Measurements from ENCODE around the gene LRRFIP1.

LRRFIP1 gene

DNA sequence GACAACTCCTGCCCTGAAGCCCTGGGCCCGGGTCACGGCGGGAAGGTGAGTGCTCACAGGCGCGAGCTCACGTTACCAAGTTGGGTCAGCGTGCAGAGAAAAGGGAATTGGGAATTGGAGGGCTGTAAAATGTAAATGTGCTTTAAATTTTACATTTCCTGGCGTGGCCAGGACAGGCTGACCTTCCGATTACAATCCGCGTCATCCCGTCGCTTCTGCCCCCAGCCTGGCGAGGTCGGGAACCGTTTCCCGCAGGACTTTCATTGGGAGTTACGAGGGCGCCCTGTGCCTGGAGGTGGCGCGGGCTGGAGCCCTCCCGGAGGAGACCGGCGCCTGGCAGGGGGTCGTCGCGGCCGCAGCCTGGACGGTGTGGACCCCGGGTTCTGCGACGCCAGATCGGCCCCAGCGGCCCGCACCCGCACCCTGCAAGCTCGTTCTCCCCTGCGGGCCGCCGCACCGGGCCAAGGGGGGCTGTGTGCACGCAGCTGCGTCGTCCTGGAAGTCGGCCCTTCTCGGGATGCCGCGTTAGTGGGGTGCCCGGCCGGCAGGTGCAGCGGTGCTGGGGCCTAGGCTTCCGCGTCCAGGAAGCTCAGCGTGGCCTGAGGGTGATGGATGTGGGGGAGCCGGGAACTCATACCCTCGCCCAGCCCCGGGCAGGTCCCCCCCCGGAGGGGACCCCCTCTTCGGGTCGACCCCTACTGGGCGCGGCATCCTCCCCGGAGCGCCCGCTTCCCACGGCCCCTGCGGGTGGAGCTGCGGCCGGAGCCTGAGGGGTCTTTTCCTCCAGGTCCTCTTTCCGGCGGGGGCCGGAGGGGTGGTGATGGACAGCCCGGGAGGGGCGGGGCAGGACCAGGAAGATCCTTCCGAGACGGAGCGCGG lies 63.9 kb downstream of the LRRFIP1 start:
- DNase-seq: no peak

DNA sequence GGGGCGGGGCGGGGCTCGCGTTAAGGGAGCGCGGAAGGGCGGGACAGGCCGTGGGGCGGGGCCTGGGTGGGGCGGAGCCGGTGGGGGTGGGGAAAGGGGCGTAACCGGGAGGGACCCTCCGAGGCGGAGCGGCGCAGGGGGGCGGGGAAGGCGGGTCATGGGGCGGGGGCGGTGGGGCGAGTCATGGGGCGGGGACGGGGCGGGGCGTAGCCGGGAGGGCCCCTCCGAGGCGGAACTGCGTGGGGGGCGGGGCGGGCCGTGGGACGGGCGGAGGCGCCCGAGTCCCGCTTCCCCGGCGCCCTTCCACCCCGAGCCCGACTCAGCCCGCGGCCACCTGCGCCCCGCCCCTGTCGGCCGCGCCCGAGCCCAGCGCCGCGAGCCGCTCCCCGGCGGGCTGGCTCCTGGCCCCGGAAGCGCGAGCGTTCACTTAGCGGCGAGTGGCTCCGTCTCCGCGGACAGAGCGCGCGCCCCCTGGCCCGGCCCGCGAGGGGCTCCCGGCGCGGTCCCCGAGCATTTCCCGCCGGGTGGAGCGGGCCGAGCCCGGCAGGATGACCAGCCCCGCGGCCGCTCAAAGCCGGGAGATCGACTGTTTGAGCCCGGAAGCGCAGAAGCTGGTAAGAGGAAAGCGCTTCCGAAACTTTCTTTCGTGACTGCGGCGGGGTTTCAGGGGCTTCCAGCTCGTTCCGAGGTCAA lies 64.7 kb downstream of the LRRFIP1 start:
- DNase-seq: no peak

GRCh38 chr2:237692601-237693290 lies 65.4 kb downstream of the LRRFIP1 start:
- no peak for DNase-seq

DNA sequence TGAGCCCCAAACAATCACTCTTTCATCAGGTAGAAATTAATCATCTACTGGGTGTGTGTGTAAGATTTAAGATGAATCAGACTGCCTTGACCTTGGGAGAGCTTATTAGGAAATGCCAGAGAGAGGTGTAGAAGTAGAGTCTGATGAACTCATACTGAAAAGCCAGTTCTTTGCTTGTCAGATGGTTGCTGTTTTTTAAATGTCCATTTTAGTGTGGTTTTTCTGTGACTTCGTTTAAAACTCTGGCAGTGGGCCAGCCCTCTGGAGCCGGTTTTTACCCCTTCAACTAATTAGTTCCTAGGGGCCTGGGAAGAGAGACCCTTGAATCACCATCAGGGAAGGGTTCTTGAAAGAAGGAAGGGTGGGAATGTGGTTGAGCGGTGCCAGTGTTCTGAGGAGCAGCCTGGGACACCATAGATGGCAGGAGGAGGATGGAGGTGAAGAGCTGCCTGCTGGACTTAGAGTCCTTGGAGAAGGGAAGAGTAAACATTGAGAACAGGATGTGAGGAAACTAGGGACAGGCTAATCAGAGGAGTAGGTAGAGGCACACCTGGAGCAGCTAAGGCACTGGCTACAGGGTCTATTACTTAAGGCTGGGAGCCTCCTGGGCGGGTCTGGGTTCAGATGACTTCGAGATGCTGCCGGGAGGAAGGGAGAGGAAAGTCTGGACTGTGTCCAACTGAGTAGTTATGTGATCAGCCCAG lies 66.1 kb downstream of the LRRFIP1 start:
- no peak for DNase-seq

GRCh38 chr2:237694415-237695194 lies 67.2 kb downstream of the LRRFIP1 start:
- no peak for DNase-seq

- DNase-seq: no peak
These were observed 67.9 kb downstream of the LRRFIP1 start for GRCh38 chr2:237695201-237695780.

DNA sequence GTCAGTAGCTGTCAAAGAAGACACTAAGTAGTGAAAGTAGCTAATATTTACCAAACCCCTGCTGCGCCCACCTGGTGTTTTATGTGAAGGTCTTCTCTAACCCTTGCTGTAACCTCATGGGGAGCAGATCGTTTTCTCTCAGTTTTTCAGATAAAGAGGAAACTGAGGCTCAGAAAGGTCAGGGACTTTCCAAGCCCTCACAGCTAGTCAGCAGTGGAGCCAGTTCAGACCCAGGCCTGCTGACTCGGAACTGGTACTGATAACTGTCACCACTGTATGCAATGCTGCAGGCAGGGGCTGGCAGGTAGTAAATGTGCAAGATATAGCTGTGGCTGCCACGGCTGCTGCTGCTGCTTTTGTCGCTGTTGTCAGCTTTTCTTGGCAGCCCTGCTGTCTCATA lies 69.1 kb downstream of the LRRFIP1 start:
- DNase-seq: no peak

GRCh38 chr2:237697586-237698357 lies 70.4 kb downstream of the LRRFIP1 start:
- DNase-seq: no peak

GRCh38 chr2:237698358-237698694 lies 70.9 kb downstream of the LRRFIP1 start:
- no peak for DNase-seq

- DNase-seq: no peak
These were observed 72.6 kb downstream of the LRRFIP1 start for GRCh38 chr2:237699870-237700511.

DNA sequence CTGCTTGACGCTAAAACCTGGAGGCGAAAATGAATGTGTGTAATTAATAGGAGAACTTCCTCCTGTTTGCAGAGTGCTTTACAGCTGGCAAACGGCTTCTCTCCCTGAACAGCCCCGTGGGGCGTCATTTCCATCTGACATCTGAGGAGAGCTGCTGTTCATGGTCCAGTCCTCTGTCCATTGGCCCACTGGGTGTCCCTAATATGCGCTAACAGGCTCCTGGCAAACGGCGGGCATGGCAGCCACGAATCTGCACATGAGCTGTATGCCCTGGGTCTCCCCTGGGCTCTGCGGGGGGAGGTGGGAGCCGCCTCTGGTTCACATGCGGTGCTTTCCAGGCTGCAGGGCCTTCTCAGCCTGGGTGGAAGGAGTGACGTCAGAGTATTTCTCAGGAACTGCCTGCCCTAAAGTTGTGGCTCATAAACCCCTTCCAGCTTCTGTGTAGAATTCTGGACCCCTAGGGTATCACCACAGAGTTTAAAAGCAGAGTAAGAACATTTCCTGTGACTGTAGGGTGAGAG lies 73.2 kb downstream of the LRRFIP1 start:
- no peak for DNase-seq

GRCh38 chr2:237701033-237701858 lies 73.9 kb downstream of the LRRFIP1 start:
- no peak for DNase-seq

DNA sequence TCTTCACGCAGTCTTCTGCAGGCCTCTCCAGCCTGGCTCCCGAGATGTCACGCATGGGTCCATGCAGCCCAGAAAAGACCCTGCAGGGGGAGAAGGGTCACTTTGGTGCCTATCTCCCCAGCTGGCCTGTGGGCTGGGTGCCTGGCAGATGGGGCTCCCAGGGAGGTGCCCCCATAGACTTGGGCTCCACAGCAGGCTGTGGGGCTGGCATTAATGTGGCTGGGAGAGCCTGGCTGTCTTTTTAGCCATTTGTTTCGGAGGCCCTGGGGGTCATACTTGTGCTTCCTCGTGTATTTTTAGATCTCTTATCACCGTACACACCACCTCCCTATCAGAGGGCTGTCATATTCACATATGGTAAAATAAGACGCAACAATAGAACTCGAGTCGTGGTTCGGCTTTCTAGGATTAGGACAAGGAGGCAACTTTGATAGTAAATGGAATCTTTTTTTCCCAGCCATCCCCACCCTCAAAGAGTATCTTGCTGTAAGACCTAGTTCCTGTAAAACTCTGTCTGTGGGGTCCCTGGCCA lies 74.5 kb downstream of the LRRFIP1 start:
- DNase-seq: no peak

GRCh38 chr2:237702441-237703391 lies 75.3 kb downstream of the LRRFIP1 start:
- DNase-seq: no peak

DNA sequence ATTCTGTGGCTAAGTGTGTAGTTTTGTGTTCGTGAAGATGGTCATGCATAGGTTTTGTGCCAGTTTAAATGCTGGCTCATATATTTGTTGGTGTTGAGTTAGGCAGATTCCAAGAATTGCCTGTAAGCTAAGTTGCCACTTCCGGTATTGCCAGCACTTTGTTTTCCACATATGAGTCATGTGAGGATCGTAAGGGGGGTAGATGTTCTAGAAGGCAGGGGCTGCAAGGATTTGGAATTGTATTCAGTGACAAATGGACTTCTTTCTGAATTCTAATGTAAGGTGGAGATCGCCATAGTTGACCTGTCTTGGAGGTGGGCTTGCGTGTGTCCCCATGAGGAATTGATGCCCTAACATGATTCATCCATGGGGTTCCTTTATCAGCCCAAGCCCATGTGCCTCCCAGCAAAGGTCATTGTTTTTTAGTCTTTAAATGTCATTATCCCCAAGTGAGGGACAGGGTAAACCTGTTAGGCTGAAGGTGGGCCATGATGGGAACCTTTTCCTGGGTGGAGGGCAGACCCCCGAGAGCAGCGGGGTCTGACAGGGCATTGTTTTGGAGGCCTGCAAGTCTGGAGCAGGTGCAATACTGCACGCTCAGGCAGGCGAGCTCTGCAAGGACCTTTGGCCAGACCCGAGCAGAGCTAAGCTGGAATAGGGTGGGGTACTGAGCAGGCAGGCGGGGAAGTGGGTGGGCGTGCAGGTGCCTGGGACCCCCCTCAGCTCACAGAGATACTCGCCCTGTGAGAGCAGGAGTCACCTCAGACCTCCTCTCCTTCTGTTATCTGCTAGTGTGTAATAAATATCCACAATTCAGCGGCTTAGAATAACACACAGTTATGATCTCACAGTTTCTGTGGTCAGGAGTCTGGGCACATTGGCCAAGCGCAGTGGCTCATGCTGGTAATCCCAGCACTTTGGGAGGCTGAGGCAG lies 77.4 kb downstream of the LRRFIP1 start:
- DNase-seq: no peak

- no peak for DNase-seq
These were observed 78.9 kb downstream of the LRRFIP1 start for GRCh38 chr2:237706257-237706656.

DNA sequence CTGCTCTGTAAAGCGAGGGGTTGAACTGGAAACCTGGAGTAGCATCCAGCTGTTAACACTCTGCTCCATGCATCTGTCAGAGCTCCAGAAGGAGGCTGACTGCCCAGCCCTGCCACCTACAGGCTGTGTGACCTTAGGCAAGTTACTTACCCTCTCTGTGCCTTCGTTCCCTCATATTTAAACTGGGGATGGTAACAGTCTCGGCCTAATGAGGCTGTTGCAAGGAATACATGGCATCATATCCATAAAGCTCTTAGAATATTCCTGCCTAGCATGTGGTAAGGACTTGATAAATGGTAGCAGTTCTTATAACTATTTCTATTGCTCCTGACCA lies 80.6 kb downstream of the LRRFIP1 start:
- no peak for DNase-seq

Data from NCI-H524 treated with DMSO at 0.1 percent for 48 hours (cell line).